H1 (cell line): ENCODE data around the gene CTAGE1. TPM values are rescaled to one million over a fixed set of nuclear protein-coding genes. Genes with fewer than 3 reads are reported as not detected.

Experiments used
- CTCF ChIA-PET: fragments of 300-600 bp; sonication (Branson Sonifier 250); formaldehyde crosslinking; loops from one replicate; lab custom pipeline; 2021; ENCODE audit not compliant: partially characterized antibody; lab: Charles Lee
- POLR2A ChIA-PET: fragments of 300-600 bp; sonication (Branson Sonifier 250); formaldehyde crosslinking; loops from one replicate; lab custom pipeline; 2021; ENCODE audit warnings: inconsistent platforms; ENCODE audit not compliant: partially characterized antibody; lab: Charles Lee
- DNase-seq, 2 experiments: peaks; one replicate each; pipeline versions ENCODE4 v3.0.0 to v3.0.0-alpha.2; 2010 to 2022; ENCODE audit warnings: low spot score in 2 of 2, low read depth in 1 of 2, mixed read lengths in 1 of 2
- FAIRE-seq: peaks from 2 replicates; lab custom pipeline; 2011; peaks lifted over from hg19 to GRCh38; lab: Jason Lieb, UNC
- H2AFZ ChIP-seq: 2 replicates; pipeline ENCODE4 v1.8.1; 2012; ENCODE audit warnings: low read length, inconsistent platforms
- H2AK5ac ChIP-seq: 2 replicates; pipeline ENCODE4 v1.6.1; 2013; ENCODE audit warnings: low read depth, low read length
- H2BK120ac ChIP-seq: replicated peaks from 2 replicates; pipeline ENCODE3; 2013; ENCODE audit warnings: low read depth, low read length, inconsistent platforms
- H2BK12ac ChIP-seq: 2 replicates; pipeline ENCODE4 v1.6.1; 2013; ENCODE audit warnings: low read depth, low read length
- H2BK15ac ChIP-seq: 2 replicates; pipeline ENCODE4 v1.6.1; 2013; ENCODE audit warnings: low read length
- H2BK20ac ChIP-seq: 2 replicates; pipeline ENCODE4 v1.6.1; 2013; ENCODE audit warnings: low read length
- H2BK5ac ChIP-seq: 2 replicates; pipeline ENCODE4 v1.6.1; 2013; ENCODE audit warnings: low read depth, low read length
- H3K14ac ChIP-seq: 2 replicates; pipeline ENCODE4 v1.6.1; 2013; ENCODE audit warnings: inconsistent platforms; ENCODE audit not compliant: insufficient read length
- H3K18ac ChIP-seq: 2 replicates; pipeline ENCODE4 v1.6.1; 2013; ENCODE audit warnings: low read length; ENCODE audit errors: extremely low read depth
- H3K23ac ChIP-seq: 2 replicates; pipeline ENCODE4 v1.6.1; 2013; ENCODE audit warnings: inconsistent platforms; ENCODE audit not compliant: insufficient read length
- H3K23me2 ChIP-seq: 2 replicates; pipeline ENCODE4 v1.6.1; 2013; ENCODE audit warnings: low read depth, low read length
- H3K27ac ChIP-seq: 2 replicates; pipeline ENCODE4 v1.6.1; 2011; ENCODE audit warnings: low read depth, low read length, inconsistent platforms
- H3K27me3 ChIP-seq, 4 experiments: replicated peaks in 1 of 4; 1 replicate in 1 of 4; 2 replicates in 3 of 4; pipeline versions ENCODE4 v1.6.1 to v1.8.1; 2011 to 2013; ENCODE audit warnings: low read length in 3 of 4, mild to moderate bottlenecking in 3 of 4, inconsistent platforms in 2 of 4, mixed read lengths in 2 of 4, moderate library complexity in 1 of 4; ENCODE audit not compliant: control insufficient read depth in 3 of 4, insufficient read depth in 3 of 4; ENCODE audit errors: extremely low read depth in 1 of 4
- H3K36me3 ChIP-seq, 4 experiments: 2 replicates each; pipeline versions ENCODE4 v1.6.1 to v1.8.1; 2011 to 2013; ENCODE audit warnings: mild to moderate bottlenecking in 4 of 4, low read length in 3 of 4, moderate library complexity in 2 of 4, control low read depth in 1 of 4, inconsistent platforms in 1 of 4; ENCODE audit not compliant: insufficient read depth in 4 of 4, control insufficient read depth in 2 of 4
- H3K4ac ChIP-seq: replicated peaks from 2 replicates; pipeline ENCODE3; 2013; ENCODE audit warnings: low read length, low read depth, mixed read lengths, inconsistent platforms; ENCODE audit not compliant: insufficient read length
- H3K4me1 ChIP-seq, 4 experiments: replicated peaks in 1 of 4; 1 replicate in 1 of 4; 2 replicates in 3 of 4; pipeline versions ENCODE4 v1.6.1 to v1.8.1; 2011 to 2013; ENCODE audit warnings: low read length in 3 of 4, inconsistent platforms in 2 of 4, mixed read lengths in 1 of 4; ENCODE audit not compliant: insufficient read depth in 4 of 4, control insufficient read depth in 3 of 4
- H3K4me2 ChIP-seq, 2 experiments: 2 replicates each; pipeline versions ENCODE4 v1.6.1 to v1.8.1; 2011 to 2013; ENCODE audit warnings: low read depth in 2 of 2, low read length in 2 of 2, control low read depth in 1 of 2, inconsistent platforms in 1 of 2, mild to moderate bottlenecking in 1 of 2; ENCODE audit not compliant: insufficient read depth in 1 of 2
- H3K4me3 ChIP-seq, 4 experiments: fragments of 200-600, 300-600 bp in 1 of 4; sonication (generic), shearing (Covaris generic), sonication (Bioruptor Twin) in 1 of 4; 2 replicates each; pipeline versions ENCODE4 v1.5.1 to v1.8.1; 2011 to 2016; ENCODE audit warnings: low read length in 4 of 4, low read depth in 3 of 4, control low read depth in 2 of 4, inconsistent platforms in 2 of 4, mild to moderate bottlenecking in 2 of 4, mixed read lengths in 1 of 4, moderate library complexity in 1 of 4; ENCODE audit not compliant: insufficient read depth in 2 of 4; ENCODE audit errors: extremely low read depth in 1 of 4
- H3K56ac ChIP-seq: replicated peaks from 2 replicates; pipeline ENCODE3; 2013; ENCODE audit warnings: low read depth, mild to moderate bottlenecking, mixed read lengths, low read length, inconsistent platforms; ENCODE audit not compliant: insufficient read length
- H3K79me1 ChIP-seq: 2 replicates; pipeline ENCODE4 v1.6.1; 2013; ENCODE audit warnings: low read depth, low read length, control low read depth
- H3K79me2 ChIP-seq, 2 experiments: 2 replicates each; pipeline versions ENCODE4 v1.6.1 to v1.8.1; 2012 to 2013; ENCODE audit warnings: low read length in 2 of 2, mild to moderate bottlenecking in 2 of 2, inconsistent platforms in 1 of 2; ENCODE audit not compliant: insufficient read depth in 2 of 2, control insufficient read depth in 1 of 2
- H3K9ac ChIP-seq, 4 experiments: replicated peaks in 1 of 4; 1 replicate in 1 of 4; 2 replicates in 3 of 4; pipeline versions ENCODE4 v1.6.1 to v1.8.1; 2011 to 2013; ENCODE audit warnings: low read depth in 3 of 4, low read length in 3 of 4, control low read depth in 2 of 4, mild to moderate bottlenecking in 2 of 4, moderate library complexity in 2 of 4, inconsistent platforms in 1 of 4; ENCODE audit errors: extremely low read depth in 1 of 4
- H3K9me3 ChIP-seq, 2 experiments: 2 replicates each; pipeline versions ENCODE4 v1.6.1 to v1.8.1; 2012 to 2013; ENCODE audit warnings: mild to moderate bottlenecking in 2 of 2, moderate library complexity in 2 of 2, control low read depth in 1 of 2, inconsistent platforms in 1 of 2, low read depth in 1 of 2, low read length in 1 of 2, mixed read lengths in 1 of 2; ENCODE audit not compliant: insufficient read depth in 2 of 2
- H4K20me1 ChIP-seq, 2 experiments: replicated peaks in 1 of 2; 2 replicates each; pipeline versions ENCODE3 to v1.8.1; 2011 to 2013; ENCODE audit warnings: inconsistent platforms in 2 of 2, low read length in 2 of 2, mild to moderate bottlenecking in 1 of 2; ENCODE audit not compliant: insufficient read depth in 2 of 2, control insufficient read depth in 1 of 2
- H4K5ac ChIP-seq: 2 replicates; pipeline ENCODE4 v1.6.1; 2013; ENCODE audit warnings: low read length, low read depth, mixed read lengths, inconsistent platforms; ENCODE audit not compliant: insufficient read length
- H4K8ac ChIP-seq: 2 replicates; pipeline ENCODE4 v1.8.0; 2013; ENCODE audit warnings: mild to moderate bottlenecking, moderate library complexity, low read length, inconsistent platforms; ENCODE audit not compliant: insufficient read depth; ENCODE audit errors: extremely low read depth
- H4K91ac ChIP-seq: replicated peaks from 2 replicates; pipeline ENCODE3; 2013; ENCODE audit warnings: low read length, mixed read lengths, inconsistent platforms; ENCODE audit not compliant: insufficient read length
- RAD21 ChIP-seq, 2 experiments: IDR thresholded peaks in 1 of 2; conservative IDR thresholded peaks in 1 of 2; 2 replicates each; pipeline ENCODE4 v1.6.1; 2011; ENCODE audit warnings: low read depth in 2 of 2, low read length in 2 of 2, improper control_type of control experiment in 1 of 2, inconsistent platforms in 1 of 2, mild to moderate bottlenecking in 1 of 2, moderate library complexity in 1 of 2
- WGBS, 2 experiments: shearing (Covaris generic) in 1 of 2; methylation state at CpG; one replicate each; pipeline versions ENCODE4 v1.1.6 to v1.1.7; 2013 to 2015; ENCODE audit warnings: low lambda C conversion rate in 2 of 2, mixed read lengths in 2 of 2, inconsistent platforms in 1 of 2, low coverage in 1 of 2, missing lambda C conversion rate in 1 of 2; ENCODE audit not compliant: insufficient replicate concordance in 2 of 2, insufficient coverage in 1 of 2, insufficient read length in 1 of 2; ENCODE audit errors: extremely low coverage in 1 of 2, missing lambda C conversion rate in 1 of 2; 5-methylcytosine and 5-hydroxymethylcytosine counted together
- polyA plus RNA-seq, 7 experiments: library from polyadenylated mRNA; depleted of rRNA in 3 of 7; stranded (reverse) in 5 of 7; unstranded in 2 of 7; fragments of >200 nt in 5 of 7; fragments of 200-250 nt in 2 of 7; gene quantifications; 1 replicate in 5 of 7; 2 replicates in 1 of 7; 4 replicates in 1 of 7; pipeline versions ENCODE4 v1.2.1 to v1.2.3, GENCODE V29; 2011 to 2013; ENCODE audit warnings: missing spikeins in 2 of 7, mixed read lengths in 2 of 7
- total RNA-seq: library from RNA; stranded (reverse); fragmentation: NEBNext Ultra II Directional; extraction: Animal tissue kit (Norgen Biotek cat#: 25700); gene quantifications from 2 replicates; pipeline ENCODE4 v1.2.1, GENCODE V29; 2021

CTAGE1 gene
- total and polyA plus RNA-seq, 2 of the 8 experiments (the other 6 are each of a cell fraction or from before 2014, with no cell fraction given): not detected

- no peak overlapping the region for H2BK120ac ChIP-seq
- POLR2A ChIA-PET: interaction anchor here (0.6 to 1.1 kb wide), 2 partner anchors 23 to 423 kb away, joined by 3 to 4 read pairs; no protein-coding TSS in a partner anchor
- H3K4ac ChIP-seq: no peak overlapping the region
- no peak overlapping the region for H4K8ac ChIP-seq
- H3K79me1 ChIP-seq: no peaks in the 10 kb centered on the region
- H4K91ac ChIP-seq: peak overlapping the region; percentile 49
- peaks cover 0 to under 1% (median 0%) of the 10 kb centered on the region in 4 experiments; a peak in 1 of 7 replicates for H3K27me3 ChIP-seq
- no peak overlapping the region for H4K5ac ChIP-seq
- no peak overlapping the region for H2BK15ac ChIP-seq
- 37% methylated on average over 7 of the region's 7 CpGs; no CpG with 5 or more reads in 1 of the 2 experiments for WGBS, 2 experiments
- no peak overlapping the region for H2BK5ac ChIP-seq
- no peak overlapping the region for H3K23ac ChIP-seq
- peak overlapping the region; percentile 98 for H2AFZ ChIP-seq
- peaks cover 0 to 9% (median 1%) of the 10 kb centered on the region in 4 experiments; a peak in 3 of 7 replicates for H3K4me1 ChIP-seq
- no peak overlapping the region for H3K14ac ChIP-seq
- DNase-seq (peak; percentile 15 to 60), FAIRE-seq (no peak)
- H3K27ac ChIP-seq: no peak overlapping the region; the same call in 1 of the 2 replicates
- H2BK12ac ChIP-seq: no peak overlapping the region
- peak overlapping the region; percentile 1 to 52 (median 26); a peak in 7 of 8 replicates for H3K4me3 ChIP-seq
- CTCF ChIA-PET: interaction anchor here (0.6 to 2.1 kb wide), 9 partner anchors 9 to 459 kb away, joined by 3 to 7 read pairs (median 4); no protein-coding TSS in a partner anchor
- no peak overlapping the region for H3K9ac ChIP-seq
- no peaks in the 10 kb centered on the region for H3K23me2 ChIP-seq
- 0 out of 2 replicates have a peak overlapping the region, but pooled peaks have one; percentile 75 for H3K18ac ChIP-seq
- no peaks in the 10 kb centered on the region for H3K79me2 ChIP-seq
- H4K20me1 ChIP-seq: no peaks in the 10 kb centered on the region
- H3K36me3 ChIP-seq: no peaks in the 10 kb centered on the region
- H2BK20ac ChIP-seq: no peak overlapping the region
- no peak overlapping the region for H3K56ac ChIP-seq
- no peak overlapping the region for H2AK5ac ChIP-seq
- peak overlapping the region; percentile 51 to 53 for H3K4me2 ChIP-seq
- H3K9me3 ChIP-seq: no peaks in the 10 kb centered on the region
- peak; percentile 2 to 13; a peak in 2 of 4 replicates for TF ChIP-seq RAD21 (IDR thresholded peaks at IDR 0.05 in 1 of 2, conservative IDR thresholded peaks at IDR 0.05 in 1 of 2; ENCODE audit: low read depth in 2 of 2, low read length in 2 of 2)
These were observed 34.1 kb upstream of the CTAGE1 start for GRCh38 chr18:22451796-22452195.
